SK-N-SH treated with all-trans-retinoic acid at 6 μM for 48 hours (cell line): ENCODE measurements around the gene GPATCH2.

ENCODE experiments used
- ATAC-seq: fragments of 200-7000 bp; cut with Tn5 transposase; 3 replicates; pipeline ENCODE4 v1.9.1; 2020; ENCODE audit warnings: mild to moderate bottlenecking, moderate library complexity
- ARNTL ChIP-seq: fragments of 450-650 bp; formaldehyde crosslinking; IDR thresholded peaks from 2 replicates; pipeline ENCODE4 v1.5.0; 2020; ENCODE audit warnings: low read depth, mild to moderate bottlenecking, moderate library complexity, borderline replicate concordance
- BACH2 ChIP-seq: fragments of 250-450 bp; sonication (Bioruptor Pico); IDR thresholded peaks from 2 replicates; pipeline ENCODE4 v1.9.0; 2021; ENCODE audit warnings: mild to moderate bottlenecking, borderline replicate concordance
- CSDC2 ChIP-seq: fragments of 250-450 bp; sonication (Bioruptor Pico); IDR thresholded peaks from 2 replicates; pipeline ENCODE4 v1.5.0; 2020; ENCODE audit warnings: mild to moderate bottlenecking, moderate library complexity
- CSRNP3 ChIP-seq: fragments of 250-450 bp; sonication (Bioruptor Pico); IDR thresholded peaks from 2 replicates; pipeline ENCODE4 v1.5.1; 2021; ENCODE audit warnings: mild to moderate bottlenecking, moderate library complexity
- ISL1 ChIP-seq: fragments of 250-450 bp; sonication (Bioruptor Pico); IDR thresholded peaks from 2 replicates; pipeline ENCODE4 v2.1.2; 2022; ENCODE audit warnings: mild to moderate bottlenecking, moderate library complexity
- SNAI2 ChIP-seq: fragments of 250-450 bp; sonication (Bioruptor Pico); IDR thresholded peaks from 2 replicates; pipeline ENCODE4 v1.5.0; 2020; ENCODE audit warnings: mild to moderate bottlenecking, moderate library complexity
- TSHZ2 ChIP-seq: fragments of 250-450 bp; sonication (Bioruptor Pico); IDR thresholded peaks from 2 replicates; pipeline ENCODE4 v1.5.0; 2020; ENCODE audit warnings: mild to moderate bottlenecking, moderate library complexity
- ZC3H10 ChIP-seq: fragments of 250-450 bp; sonication (Bioruptor Pico); IDR thresholded peaks from 2 replicates; pipeline ENCODE4 v1.5.1; 2021; ENCODE audit warnings: mild to moderate bottlenecking, moderate library complexity
- ZFP30 ChIP-seq: fragments of 450-650 bp; formaldehyde crosslinking; IDR thresholded peaks from 2 replicates; pipeline ENCODE4 v1.5.0; 2022; ENCODE audit warnings: mild to moderate bottlenecking, moderate library complexity
- ZNF565 ChIP-seq: fragments of 450-650 bp; formaldehyde crosslinking; conservative IDR thresholded peaks from 2 replicates; pipeline ENCODE4 v1.5.0; 2020; ENCODE audit warnings: low read depth, mild to moderate bottlenecking, moderate library complexity
- TF ChIP-seq, protein P1 (sequence below): fragments of 250-450 bp; sonication (Bioruptor Pico); IDR thresholded peaks from 2 replicates; pipeline ENCODE4 v1.8.0; 2020; ENCODE audit warnings: mild to moderate bottlenecking, moderate library complexity, borderline replicate concordance

Gene GPATCH2

DNA sequence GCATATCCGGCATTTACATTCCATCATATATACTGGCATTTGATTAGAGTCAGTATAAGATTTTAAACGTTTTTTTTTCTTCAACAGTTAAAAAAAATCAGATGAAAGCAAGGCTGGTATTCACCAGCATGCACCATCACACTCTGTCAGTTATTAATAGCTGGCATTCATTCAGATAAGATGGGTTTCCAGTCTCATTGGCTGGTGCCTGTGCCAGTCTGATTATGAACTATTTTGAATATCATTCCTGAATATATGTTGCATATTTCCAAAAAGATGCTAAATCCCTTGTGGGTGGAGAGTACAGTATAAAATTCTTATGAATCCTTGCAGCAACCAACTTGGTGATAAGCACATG, 211.7 kb downstream of the GPATCH2 start:
- no peak for ATAC-seq
- TF ChIP-seq ISL1 (CRISPR knock-in tag) (no peak), ARNTL (CRISPR knock-in tag) (no peak), SNAI2 (CRISPR knock-in tag) (no peak), CSRNP3 (CRISPR knock-in tag) (no peak)

DNA sequence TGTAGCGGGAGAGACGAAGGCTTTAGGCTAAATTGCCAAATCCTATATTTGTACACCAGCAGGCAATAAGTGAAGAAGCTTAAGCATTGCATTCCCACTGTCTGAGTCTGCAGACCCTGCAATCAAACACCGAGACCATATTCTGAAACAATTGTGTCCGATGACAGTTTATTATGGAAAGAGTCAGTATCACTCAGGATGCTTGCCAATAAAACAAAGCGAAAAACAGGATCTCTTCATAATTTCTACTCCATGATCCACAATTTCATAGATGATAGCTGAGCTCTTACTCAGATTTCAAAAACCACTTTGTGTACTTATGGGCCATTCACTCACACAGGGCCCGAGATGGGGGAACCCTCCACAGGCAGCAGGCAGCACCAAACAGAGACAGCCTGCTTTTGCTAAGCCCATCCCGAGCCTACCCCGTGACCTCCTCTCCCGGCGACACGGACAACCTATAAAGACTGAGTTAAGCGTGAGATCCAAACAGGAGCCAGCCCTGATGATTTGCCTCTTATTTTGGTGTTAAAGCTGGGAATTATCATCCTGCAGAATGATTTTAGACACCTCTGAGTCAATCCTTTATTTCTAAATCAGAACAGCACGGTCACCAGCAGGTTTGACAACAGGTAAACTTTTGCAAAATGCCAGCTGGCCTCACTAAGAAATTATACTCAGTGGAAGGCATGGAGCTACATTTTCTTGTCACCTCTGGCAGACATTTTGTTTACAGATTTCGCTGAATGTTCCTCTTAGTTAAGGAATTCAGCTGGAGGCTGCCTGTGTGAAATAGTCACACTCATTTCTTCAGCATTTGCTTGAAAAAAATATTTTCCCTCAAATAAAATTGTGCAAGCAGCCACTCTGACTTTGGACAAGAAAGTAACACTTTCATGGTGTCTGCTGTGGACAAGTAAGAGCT, 212.4 kb downstream of the GPATCH2 start:
- ATAC-seq, result no peak
- TF ChIP-seq ZNF565 (CRISPR knock-in tag) (no peak), ISL1 (CRISPR knock-in tag) (no peak), CSRNP3 (CRISPR knock-in tag) (no peak)
- TF ChIP-seq, all 23 proteins: peak for 0

DNA sequence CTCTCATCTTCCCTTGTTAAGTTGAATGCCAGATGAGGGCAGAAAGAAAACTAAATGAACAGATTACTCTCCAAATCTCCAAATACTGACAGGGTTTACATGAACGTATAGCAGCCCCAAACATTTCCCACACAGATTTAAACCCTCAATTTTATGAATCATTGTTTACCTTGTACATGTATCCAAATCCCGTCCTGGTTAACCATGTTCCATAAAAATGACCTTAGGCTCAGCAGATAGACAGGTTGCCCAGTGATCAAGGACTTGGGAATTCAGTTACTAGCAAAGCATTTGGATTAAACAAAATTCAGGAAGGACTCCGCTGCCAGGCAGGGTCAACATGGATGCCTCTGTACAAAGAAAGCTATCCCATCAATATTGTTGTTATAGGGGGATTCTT, 213.5 kb downstream of the GPATCH2 start:
- no peak for ATAC-seq

More for the DNA sequence above, 213.5 kb downstream of the GPATCH2 start:
- TF ChIP-seq BACH2 (no peak), SNAI2 (CRISPR knock-in tag) (no peak), TSHZ2 (CRISPR knock-in tag) (no peak), CSRNP3 (CRISPR knock-in tag) (no peak), CSDC2 (CRISPR knock-in tag) (no peak), ZC3H10 (CRISPR knock-in tag) (no peak), ZFP30 (CRISPR knock-in tag) (no peak)
- TF ChIP-seq, protein P1, sequence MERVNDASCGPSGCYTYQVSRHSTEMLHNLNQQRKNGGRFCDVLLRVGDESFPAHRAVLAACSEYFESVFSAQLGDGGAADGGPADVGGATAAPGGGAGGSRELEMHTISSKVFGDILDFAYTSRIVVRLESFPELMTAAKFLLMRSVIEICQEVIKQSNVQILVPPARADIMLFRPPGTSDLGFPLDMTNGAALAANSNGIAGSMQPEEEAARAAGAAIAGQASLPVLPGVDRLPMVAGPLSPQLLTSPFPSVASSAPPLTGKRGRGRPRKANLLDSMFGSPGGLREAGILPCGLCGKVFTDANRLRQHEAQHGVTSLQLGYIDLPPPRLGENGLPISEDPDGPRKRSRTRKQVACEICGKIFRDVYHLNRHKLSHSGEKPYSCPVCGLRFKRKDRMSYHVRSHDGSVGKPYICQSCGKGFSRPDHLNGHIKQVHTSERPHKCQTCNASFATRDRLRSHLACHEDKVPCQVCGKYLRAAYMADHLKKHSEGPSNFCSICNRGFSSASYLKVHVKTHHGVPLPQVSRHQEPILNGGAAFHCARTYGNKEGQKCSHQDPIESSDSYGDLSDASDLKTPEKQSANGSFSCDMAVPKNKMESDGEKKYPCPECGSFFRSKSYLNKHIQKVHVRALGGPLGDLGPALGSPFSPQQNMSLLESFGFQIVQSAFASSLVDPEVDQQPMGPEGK (CRISPR knock-in tag), result no peak
